Cardiac muscle cell (in vitro differentiated cells and primary cell): ENCODE measurements around the gene COX6B2. TPM values are rescaled to one million over a fixed set of nuclear protein-coding genes. Genes with fewer than 3 reads are reported as not detected.

Experiments
- DNase-seq, 2 donors: peaks; one replicate each; pipeline versions ENCODE4 v3.0.0 to v3.0.0-alpha.2; 2010 to 2017; ENCODE audit warnings: low read depth in 1 of 2, low spot score in 1 of 2
- H3K27ac ChIP-seq: fragments of 200-600 bp; sonication (generic); 2 replicates; pipeline ENCODE4 v1.5.1; 2016
- H3K27me3 ChIP-seq: fragments of 200-600 bp; sonication (generic); 2 replicates; pipeline ENCODE4 v1.6.0; 2016; ENCODE audit warnings: control low read depth
- H3K36me3 ChIP-seq: fragments of 200-600 bp; sonication (generic); 2 replicates; pipeline ENCODE4 v1.5.1; 2016; ENCODE audit warnings: control low read depth
- H3K4me1 ChIP-seq: fragments of 200-600 bp; sonication (generic); 2 replicates; pipeline ENCODE4 v1.8.1; 2017; ENCODE audit warnings: low read depth, mild to moderate bottlenecking, mixed run types
- H3K4me3 ChIP-seq: fragments of 200-600 bp; sonication (generic); 2 replicates; pipeline ENCODE4 v1.5.1; 2016; ENCODE audit warnings: mild to moderate bottlenecking
- H3K9me3 ChIP-seq: fragments of 200-600 bp; sonication (generic); 2 replicates; pipeline ENCODE4 v1.5.1; 2017; ENCODE audit warnings: low read depth, mild to moderate bottlenecking, control low read depth
- polyA plus RNA-seq: library from polyadenylated mRNA; unstranded; fragments of >200 nt; fragmentation: Nextera tagmentation; extraction: Ambion mirVana; gene quantifications from 2 replicates; pipeline ENCODE4 v1.2.1, GENCODE V29; 2016
- total RNA-seq: library from RNA; depleted of rRNA; stranded (reverse); fragments of >200 nt; gene quantifications from 2 replicates; pipeline ENCODE4 v1.2.3, GENCODE V29; 2016
- TF ChIP-seq, protein P1 (sequence below): IDR thresholded peaks from 2 replicates; pipeline ENCODE4 v1.5.1; 2012; ENCODE audit warnings: low read depth, mild to moderate bottlenecking, low read length

Gene COX6B2
- total and polyA plus RNA-seq, 2 experiments from 2014 or later: 0.06 TPM; not detected in 1

DNA sequence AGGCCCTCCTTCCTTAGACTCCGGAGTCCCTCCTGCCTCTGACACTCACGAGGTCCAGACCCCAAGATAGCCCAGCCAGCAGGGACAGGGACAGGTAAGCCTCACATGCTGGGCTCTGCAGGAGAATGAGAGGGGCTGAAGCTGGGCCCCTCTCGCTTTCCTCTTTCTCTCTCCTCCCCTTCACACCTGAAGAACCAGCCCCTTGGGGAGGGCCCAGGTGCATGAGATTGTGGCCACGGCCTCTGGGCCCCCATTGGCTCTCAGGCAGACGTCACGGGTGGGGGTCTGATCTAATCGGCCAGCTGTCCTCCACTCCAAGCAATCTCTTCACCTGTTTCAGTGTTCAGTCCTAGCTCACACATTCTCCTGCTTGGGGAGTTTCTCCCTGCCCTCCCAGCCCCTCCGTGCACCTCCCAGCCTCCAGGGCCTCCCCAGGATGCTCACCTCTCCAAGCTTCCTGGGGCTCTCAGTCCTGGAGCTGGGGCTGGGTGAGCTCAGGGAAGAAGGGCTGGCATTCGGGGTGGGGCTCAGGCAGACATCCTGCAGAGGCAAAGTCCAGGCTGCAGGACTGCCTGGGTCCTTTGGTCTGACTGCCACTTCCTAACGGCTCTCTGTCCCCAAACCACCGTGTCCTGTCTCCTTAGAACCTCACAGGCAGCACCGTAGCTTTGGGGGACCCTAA, 32.2 kb downstream of the COX6B2 start:
- Histone ChIP-seq H3K27me3 (no peaks in the 10 kb centered on the region), H3K4me3 (no peak overlapping the region), H3K36me3 (no peaks in the 10 kb centered on the region), H3K9me3 (no peaks in the 10 kb centered on the region), H3K4me1 (no peaks in the 10 kb centered on the region), H3K27ac (no peak overlapping the region)
- DNase-seq: no peak
- TF ChIP-seq, protein P1, sequence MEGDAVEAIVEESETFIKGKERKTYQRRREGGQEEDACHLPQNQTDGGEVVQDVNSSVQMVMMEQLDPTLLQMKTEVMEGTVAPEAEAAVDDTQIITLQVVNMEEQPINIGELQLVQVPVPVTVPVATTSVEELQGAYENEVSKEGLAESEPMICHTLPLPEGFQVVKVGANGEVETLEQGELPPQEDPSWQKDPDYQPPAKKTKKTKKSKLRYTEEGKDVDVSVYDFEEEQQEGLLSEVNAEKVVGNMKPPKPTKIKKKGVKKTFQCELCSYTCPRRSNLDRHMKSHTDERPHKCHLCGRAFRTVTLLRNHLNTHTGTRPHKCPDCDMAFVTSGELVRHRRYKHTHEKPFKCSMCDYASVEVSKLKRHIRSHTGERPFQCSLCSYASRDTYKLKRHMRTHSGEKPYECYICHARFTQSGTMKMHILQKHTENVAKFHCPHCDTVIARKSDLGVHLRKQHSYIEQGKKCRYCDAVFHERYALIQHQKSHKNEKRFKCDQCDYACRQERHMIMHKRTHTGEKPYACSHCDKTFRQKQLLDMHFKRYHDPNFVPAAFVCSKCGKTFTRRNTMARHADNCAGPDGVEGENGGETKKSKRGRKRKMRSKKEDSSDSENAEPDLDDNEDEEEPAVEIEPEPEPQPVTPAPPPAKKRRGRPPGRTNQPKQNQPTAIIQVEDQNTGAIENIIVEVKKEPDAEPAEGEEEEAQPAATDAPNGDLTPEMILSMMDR: no peak

DNA sequence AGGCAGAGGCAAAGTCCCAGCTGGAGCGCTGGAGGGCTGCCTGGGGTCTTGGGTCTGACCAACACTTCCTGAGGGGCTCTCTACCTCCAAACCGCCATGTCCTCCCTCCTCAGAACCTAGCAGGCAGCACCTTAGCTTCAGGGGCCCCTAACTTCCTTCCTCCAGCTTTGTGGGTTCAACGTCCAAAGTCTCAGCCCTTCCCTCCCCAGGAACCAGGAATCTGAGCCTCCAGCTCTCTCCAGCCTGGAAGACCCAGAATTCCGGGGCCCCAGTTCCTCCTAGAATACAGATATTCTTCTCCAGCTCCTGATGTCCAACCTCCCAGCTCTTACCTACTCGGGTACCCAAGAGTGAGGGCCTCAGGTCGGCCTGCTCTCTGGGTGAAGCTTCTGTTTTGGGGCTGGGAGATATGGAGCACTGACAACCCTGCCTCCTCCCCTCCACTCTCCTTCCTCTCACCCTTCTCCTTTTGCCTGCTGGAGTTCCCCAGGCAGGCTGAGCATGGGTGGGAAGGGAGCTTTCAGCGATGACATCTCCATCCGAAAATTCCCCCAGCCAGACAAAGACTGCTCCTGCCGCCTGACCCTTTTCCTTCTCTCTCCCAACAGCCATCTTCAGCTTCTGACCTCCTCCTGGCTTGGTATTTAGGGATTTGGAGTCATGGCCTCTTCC, 32.9 kb downstream of the COX6B2 start:
- Histone ChIP-seq H3K4me1 (no peaks in the 10 kb centered on the region), H3K36me3 (no peaks in the 10 kb centered on the region), H3K9me3 (no peaks in the 10 kb centered on the region), H3K27me3 (no peaks in the 10 kb centered on the region), H3K27ac (no peak overlapping the region), H3K4me3 (no peak overlapping the region)
- TF ChIP-seq, protein P1: no peak
- DNase-seq: no peak

DNA sequence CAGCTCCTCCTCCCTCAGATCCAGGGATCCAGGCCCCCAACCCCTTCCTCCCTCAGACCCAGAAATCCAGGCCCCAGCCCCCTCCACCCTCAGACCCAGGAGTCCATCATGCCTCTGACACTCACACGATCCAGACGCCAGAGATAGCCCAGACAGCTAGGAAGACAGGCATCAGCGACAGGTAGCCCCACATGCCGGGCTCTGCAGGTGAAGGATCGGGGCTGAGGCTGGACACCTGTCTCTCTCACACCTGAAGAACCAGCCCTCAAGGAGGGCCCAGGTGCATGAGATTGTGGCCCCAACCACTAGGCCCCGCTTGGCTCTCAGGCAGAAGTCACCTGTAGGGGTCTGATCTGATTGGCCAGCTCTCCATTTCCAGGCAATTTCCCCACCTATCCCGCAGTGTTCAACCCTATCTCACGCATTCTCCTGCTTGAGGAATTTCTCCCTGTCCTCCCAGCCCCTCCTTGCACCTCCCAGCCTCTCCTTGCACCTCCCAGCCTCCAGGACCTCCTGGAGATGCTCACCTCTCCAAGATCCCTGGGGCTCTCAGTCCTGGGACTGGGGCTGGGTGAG, 33.6 kb downstream of the COX6B2 start:
- Histone ChIP-seq H3K27me3 (no peaks in the 10 kb centered on the region), H3K9me3 (no peaks in the 10 kb centered on the region), H3K4me1 (no peaks in the 10 kb centered on the region), H3K36me3 (no peaks in the 10 kb centered on the region), H3K4me3 (no peak overlapping the region), H3K27ac (no peak overlapping the region)
- no peak for DNase-seq
- TF ChIP-seq, protein P1: no peak

DNA sequence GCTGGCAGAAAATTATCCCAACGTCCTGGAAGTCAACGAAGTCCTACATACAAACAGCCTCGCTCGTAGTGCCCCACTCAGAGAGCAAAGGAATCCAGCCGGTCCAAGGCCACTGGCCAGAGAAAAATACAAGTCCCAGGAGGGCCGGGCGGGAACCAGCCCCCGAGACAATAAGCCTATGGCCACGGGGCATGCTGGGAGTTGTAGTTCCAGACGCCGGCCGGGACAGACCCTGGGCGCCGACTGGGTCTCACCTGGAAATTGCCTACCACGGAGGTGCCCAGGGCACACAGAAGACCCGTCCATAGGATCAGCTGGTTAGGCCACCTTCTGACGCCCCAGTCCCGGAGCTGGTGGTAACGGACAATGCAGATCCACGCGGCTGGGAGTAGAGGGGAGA, 34.7 kb downstream of the COX6B2 start:
- DNase-seq: peak; percentile 78 to 79
- Histone ChIP-seq H3K4me3 (no peak overlapping the region), H3K27ac (no peak overlapping the region), H3K27me3 (no peaks in the 10 kb centered on the region), H3K36me3 (no peaks in the 10 kb centered on the region), H3K4me1 (no peaks in the 10 kb centered on the region), H3K9me3 (no peaks in the 10 kb centered on the region)
- TF ChIP-seq, protein P1: no peak

DNA sequence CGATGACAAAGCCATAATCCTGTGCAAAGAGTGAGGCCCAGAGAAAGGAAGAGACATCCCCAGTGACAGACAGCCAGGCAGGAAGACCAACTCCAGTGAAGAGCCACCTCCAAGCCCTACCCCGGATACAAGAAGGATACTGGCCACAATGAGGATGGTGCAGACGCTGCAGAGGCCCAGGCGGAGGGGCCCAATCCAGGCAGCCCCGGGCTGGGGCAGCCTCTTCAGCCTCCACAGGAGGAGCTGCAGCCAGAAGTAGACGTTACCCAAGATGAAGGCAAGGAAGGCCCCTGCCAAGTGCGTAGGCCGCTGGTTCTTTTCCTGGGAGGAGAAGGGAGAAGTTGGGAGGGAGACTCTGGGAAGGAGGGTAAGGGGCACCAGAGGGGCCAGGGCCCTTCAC, 37.9 kb downstream of the COX6B2 start:
- Histone ChIP-seq H3K27ac (no peak overlapping the region), H3K36me3 (no peaks in the 10 kb centered on the region), H3K9me3 (no peaks in the 10 kb centered on the region), H3K4me3 (no peak overlapping the region), H3K4me1 (no peaks in the 10 kb centered on the region), H3K27me3 (no peaks in the 10 kb centered on the region)
- TF ChIP-seq, protein P1: no peak
- no peak for DNase-seq
